GM12891 (cell line): ENCODE data around the gene ZNF71.

Experiments used
- PAX5 ChIP-seq: IDR thresholded peaks from 2 replicates; pipeline ENCODE4 v1.6.1; 2011; ENCODE audit warnings: low read length, moderate library complexity, mild to moderate bottlenecking; ENCODE audit not compliant: insufficient read depth, severe bottlenecking
- POLR2A ChIP-seq: IDR thresholded peaks from 2 replicates; pipeline ENCODE4 v1.6.1; 2011; ENCODE audit warnings: low read depth, low read length, control low read depth
- POLR2AphosphoS5 ChIP-seq: IDR thresholded peaks from 2 replicates; pipeline ENCODE4 v1.6.1; 2011; ENCODE audit warnings: low read depth, low read length, control low read depth
- POU2F2 ChIP-seq: IDR thresholded peaks from 2 replicates; pipeline ENCODE4 v1.6.1; 2011; ENCODE audit warnings: low read depth, mild to moderate bottlenecking, control low read depth, low read length, moderate library complexity
- SPI1 ChIP-seq: IDR thresholded peaks from 2 replicates; pipeline ENCODE4 v1.6.1; 2011; ENCODE audit warnings: low read depth, low read length, control low read depth
- TAF1 ChIP-seq: IDR thresholded peaks from 2 replicates; pipeline ENCODE4 v1.6.1; 2011; ENCODE audit warnings: low read depth, low read length, control low read depth

- TF ChIP-seq POLR2AphosphoS5 (no peak), POLR2A (no peak), TAF1 (no peak), SPI1 (no peak), POU2F2 (no peak), PAX5 (no peak)
These were observed 72.3 kb downstream of the ZNF71 start for GRCh38 chr19:56667311-56667870.
